Motor neuron (in vitro differentiated cells): ENCODE data around the gene DNAJC5. TPM values are rescaled to one million over a fixed set of nuclear protein-coding genes. Genes with fewer than 3 reads are reported as not detected.
"Not testable (repeated sequence)": the region's sequence is repeated elsewhere in the genome, so short reads cannot be mapped to it uniquely, and the experiment has no call there.

ENCODE experiments used
- ATAC-seq, 8 experiments: fragments of 200-7000 bp; cut with Tn5 transposase; replicated peaks in 6 of 8; 2 replicates each; pipeline ENCODE4 v1.8.0; 2021; ENCODE audit warnings: mild to moderate bottlenecking in 8 of 8, moderate library complexity in 8 of 8
- H3K27ac ChIP-seq, 2 donors: fragments of 250-450 bp; sonication (Bioruptor Pico); 2 replicates each; pipeline ENCODE4 v1.9.0; 2021; ENCODE audit warnings: antibody characterized with exemption in 2 of 2, mild to moderate bottlenecking in 2 of 2, moderate library complexity in 1 of 2
- H3K4me1 ChIP-seq, 2 donors: fragments of 250-450 bp; sonication (Bioruptor Pico); replicated peaks in 1 of 2; 2 replicates each; pipeline ENCODE4 v1.6.1; 2021; ENCODE audit warnings: antibody characterized with exemption in 2 of 2, mild to moderate bottlenecking in 2 of 2, moderate library complexity in 1 of 2
- H3K4me3 ChIP-seq, 5 donors: fragments of 250-450 bp; sonication (Bioruptor Pico); 2 replicates each; pipeline ENCODE4 v1.9.0; 2021; ENCODE audit warnings: antibody characterized with exemption in 5 of 5, mild to moderate bottlenecking in 5 of 5, moderate library complexity in 4 of 5
- WGBS, 10 experiments: fragments of 450-650 bp; shearing (Covaris generic); methylation state at CpG; one replicate each; pipeline ENCODE4 v1.0.0; 2022; 5-methylcytosine and 5-hydroxymethylcytosine counted together
- in situ Hi-C, 9 experiments: fragments of 400-800 bp; cut with MboI; loops; one replicate each; pipeline ENCODE4 v1.15.0; 2021; ENCODE audit warnings: low sequenced_read_pairs in 9 of 9, low pct_unique_long_range_greater_than_20kb in 2 of 9; ENCODE audit not compliant: unreplicated experiment in 9 of 9
- total RNA-seq, 8 experiments: library from RNA; unstranded; fragments of 300-600 nt; gene quantifications; 2 replicates each; pipeline versions ENCODE4 v1.2.3 to v1.2.4, GENCODE V29; 2022

DNAJC5 gene
- total RNA-seq, 8 experiments from 2014 or later = 31.7 to 80.7 (median 41.5) TPM

DNA sequence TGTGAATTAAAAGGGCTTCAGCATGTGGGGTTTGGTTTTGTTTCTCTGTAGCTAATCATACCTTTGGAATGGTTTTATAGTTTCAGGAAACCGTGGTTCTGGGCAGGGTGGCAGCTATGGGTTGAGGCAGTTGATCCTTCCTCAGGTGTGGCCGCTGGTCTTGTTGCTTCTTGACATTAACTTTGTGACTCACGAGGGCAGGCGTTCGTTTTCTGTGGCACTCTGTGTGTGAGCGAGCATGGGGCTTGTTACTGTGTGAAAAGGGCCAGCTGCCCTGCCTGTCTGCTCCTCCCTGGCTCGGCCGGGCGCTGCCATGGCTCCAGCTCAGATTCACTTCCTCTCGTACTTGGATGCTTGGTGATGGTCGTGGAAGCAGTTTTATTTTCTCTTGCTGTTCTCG, 16.2 kb downstream of the DNAJC5 start:
- in situ Hi-C loops = no loop called here
- Histone ChIP-seq H3K4me1 (no peaks in the 10 kb centered on the region), H3K4me3 (no peak overlapping the region), H3K27ac (no peak overlapping the region)
- peak in 3 of 8 experiments; percentile 45 to 84 (median 83) for ATAC-seq
- 0 to 91% (median 83%) methylated on average over 1 to 9 of the region's 12 CpGs; no CpG with 5 or more reads in 3 of the 10 experiments for WGBS, 10 experiments

DNA sequence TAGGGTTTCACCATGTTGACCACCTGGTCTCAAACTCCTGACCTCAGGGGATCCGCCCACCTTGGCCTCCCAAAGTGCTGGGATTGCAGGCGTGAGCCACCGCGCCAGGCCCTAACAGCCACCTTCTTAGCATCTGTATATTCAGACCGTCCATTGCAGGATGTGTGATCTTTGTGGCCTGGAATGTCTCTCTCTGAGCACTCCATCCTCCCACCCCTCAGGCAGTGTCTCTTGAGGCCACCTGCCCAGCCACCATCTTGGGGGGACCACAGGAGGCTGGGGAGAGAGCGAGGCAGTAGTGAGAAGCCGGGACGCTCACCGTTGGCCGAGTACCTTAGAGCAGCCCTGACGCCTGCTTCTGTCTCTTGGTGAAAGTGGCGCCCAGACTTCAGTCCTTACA, 18.8 kb downstream of the DNAJC5 start:
- 50 to 100% (median 100%) methylated on average over 1 to 7 of the region's 12 CpGs; no CpG with 5 or more reads in 4 of the 10 experiments for WGBS, 10 experiments
- H3K4me3 ChIP-seq = no peak overlapping the region
- no peak for ATAC-seq
- in situ Hi-C loops = no loop called here
- H3K27ac ChIP-seq = no peak overlapping the region
- no peaks in the 10 kb centered on the region for H3K4me1 ChIP-seq

DNA sequence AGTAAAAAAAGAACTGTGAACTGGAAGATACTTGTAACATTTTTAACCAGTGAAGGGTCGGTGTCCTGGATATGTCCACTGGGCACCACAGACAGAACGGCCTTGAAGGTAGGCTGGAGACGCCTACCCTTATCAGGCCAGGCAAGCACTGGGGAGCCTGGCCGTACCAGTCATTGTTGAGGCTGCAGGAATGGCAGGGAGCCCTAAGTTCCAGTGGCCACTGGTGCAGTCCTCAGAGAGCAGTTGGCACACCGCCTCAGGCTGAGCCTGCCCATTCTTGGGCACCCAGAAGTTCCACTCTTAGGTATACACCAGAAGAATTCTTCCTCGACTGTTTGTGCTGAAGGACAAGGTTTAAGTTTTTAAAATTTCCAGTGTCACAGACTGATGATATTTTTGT, 20.5 kb downstream of the DNAJC5 start:
- ATAC-seq = no peak
- H3K27ac ChIP-seq = no peak overlapping the region
- no peaks in the 10 kb centered on the region for H3K4me1 ChIP-seq
- in situ Hi-C loops = no loop called here
- 80 to 100% (median 97%) methylated on average over 1 to 6 of the region's 6 CpGs; no CpG with 5 or more reads in 2 of the 10 experiments for WGBS, 10 experiments
- no peak overlapping the region for H3K4me3 ChIP-seq

DNA sequence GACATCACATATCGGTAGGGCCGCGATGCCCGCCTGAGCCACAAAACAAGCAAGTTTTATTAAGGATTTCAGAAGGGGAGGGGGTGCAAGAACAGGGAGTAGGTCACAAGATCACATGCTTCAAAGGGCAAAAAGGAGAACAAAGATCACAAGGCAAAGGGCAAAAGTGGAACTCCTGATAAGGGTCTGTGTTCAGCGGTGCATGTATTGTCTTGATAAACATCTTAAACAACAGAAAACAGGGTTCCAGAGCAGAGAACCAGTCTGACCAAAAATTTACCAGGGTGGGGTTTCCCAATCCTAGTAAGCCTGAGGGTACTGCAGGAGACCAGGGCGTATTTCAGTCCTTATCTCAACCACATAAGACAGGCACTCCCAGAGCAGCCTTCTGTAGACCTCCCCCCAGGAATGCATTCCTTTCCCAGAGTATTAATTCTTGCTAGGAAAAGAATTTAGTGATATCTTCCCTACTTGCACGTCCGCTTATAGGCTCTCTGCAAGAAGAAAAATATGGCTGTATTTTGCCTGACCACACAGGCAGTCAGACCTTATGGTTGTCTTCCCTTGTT, 21.5 kb downstream of the DNAJC5 start:
- in situ Hi-C loops, H3K27ac ChIP-seq, H3K4me1 ChIP-seq, H3K4me3 ChIP-seq, ATAC-seq: not testable (repeated sequence)
- WGBS, 10 experiments = 83 to 100% (median 95%) methylated on average over 1 to 8 of the region's 8 CpGs; no CpG with 5 or more reads in 1 of the 10 experiments

DNA sequence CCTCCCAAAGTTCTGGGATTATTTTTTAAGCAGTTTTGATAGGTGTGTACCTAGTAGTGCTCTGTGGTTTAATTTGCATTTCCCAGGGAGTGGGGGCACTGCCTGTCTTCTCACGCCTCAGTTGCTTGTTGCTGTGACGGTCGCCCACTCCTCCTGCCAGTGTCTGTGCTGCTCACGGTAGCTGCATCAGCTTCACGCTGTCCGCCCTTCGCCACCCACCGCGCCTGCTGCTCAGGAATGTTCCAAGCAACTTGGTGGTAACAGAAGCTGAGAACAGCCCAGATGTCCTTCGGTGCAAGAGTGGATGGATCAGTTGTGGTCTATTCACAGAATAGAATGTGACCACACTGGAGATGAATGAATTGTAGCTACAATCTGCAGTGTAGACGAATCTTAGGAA, 22.9 kb downstream of the DNAJC5 start:
- Histone ChIP-seq H3K27ac (no peak overlapping the region), H3K4me1 (no peaks in the 10 kb centered on the region), H3K4me3 (no peak overlapping the region)
- ATAC-seq = no peak
- WGBS, 10 experiments = 92 to 100% (median 100%) methylated on average over 1 to 6 of the region's 11 CpGs; no CpG with 5 or more reads in 5 of the 10 experiments
- in situ Hi-C loops = no loop called here

DNA sequence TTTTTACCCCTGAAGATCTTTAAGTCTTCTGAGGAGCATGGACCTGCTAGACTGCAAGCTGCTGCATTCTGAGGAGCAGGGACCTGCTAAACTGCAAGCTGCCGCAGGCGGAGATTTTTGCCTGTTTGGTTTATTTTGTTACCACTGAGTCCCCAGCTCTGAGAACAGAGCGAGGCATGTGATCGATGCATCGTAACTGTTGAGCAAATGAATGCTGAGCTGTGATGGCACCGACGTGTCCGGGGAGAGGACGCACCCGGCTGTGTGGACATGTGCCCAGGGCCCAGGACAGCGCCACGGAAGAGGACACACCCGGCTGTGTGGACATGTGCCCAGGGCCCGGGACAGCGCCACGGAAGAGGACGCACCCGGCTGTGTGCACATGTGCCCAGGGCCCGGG, 24.2 kb downstream of the DNAJC5 start:
- Histone ChIP-seq H3K4me1 (no peaks in the 10 kb centered on the region), H3K27ac (no peak overlapping the region), H3K4me3 (no peak overlapping the region)
- 80 to 100% (median 93%) methylated on average over 1 to 7 of the region's 19 CpGs; no CpG with 5 or more reads in 2 of the 10 experiments for WGBS, 10 experiments
- ATAC-seq = no peak
- in situ Hi-C loops = no loop called here

DNA sequence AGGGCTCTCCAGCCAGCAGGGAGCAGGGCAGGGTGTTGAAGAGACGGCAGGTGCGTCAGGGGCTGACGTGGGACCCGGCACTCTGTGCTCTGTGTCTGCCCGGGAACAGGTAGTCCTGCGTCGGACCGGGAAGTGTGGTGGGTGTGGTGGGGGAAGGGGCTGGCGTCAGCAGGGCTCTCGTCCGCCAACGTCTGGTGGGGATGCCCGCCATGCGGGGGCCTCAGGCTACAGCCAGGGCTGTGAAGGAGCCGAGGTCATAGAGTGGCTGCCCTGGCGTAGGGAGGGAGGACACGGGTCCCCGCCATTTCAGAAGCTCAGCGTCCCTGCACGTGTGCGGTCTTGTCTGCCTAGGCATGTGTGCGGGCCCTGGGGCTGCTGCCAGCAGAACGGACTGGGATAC, 25.3 kb downstream of the DNAJC5 start:
- Histone ChIP-seq H3K4me1 (no peaks in the 10 kb centered on the region), H3K4me3 (no peak overlapping the region), H3K27ac (no peak overlapping the region)
- in situ Hi-C loops = no loop called here
- ATAC-seq = no peak
- 85 to 100% (median 96%) methylated on average over 1 to 16 of the region's 23 CpGs; no CpG with 5 or more reads in 7 of the 10 experiments for WGBS, 10 experiments

DNA sequence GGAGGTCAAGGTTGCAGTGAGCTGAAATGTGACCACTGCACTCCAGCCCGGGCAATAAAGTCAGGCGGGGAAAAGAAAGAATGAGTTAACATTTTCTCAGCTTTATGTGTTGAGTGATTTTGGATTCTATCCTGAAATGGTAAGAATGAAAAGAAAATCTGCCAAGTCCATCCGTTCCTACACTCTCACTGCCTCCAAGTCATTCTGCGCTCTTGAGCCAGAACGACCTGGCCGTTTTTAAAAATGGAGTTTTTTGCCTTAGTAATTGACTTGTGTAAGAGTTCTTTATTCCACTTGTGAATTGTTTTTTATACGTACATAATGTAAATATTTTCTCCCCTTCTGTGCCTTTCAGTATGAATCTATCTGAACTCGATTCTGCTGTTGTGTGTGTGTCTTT, 28.7 kb downstream of the DNAJC5 start:
- WGBS, 10 experiments = 29 to 96% (median 91%) methylated on average over 2 to 8 of the region's 8 CpGs; no CpG with 5 or more reads in 1 of the 10 experiments
- in situ Hi-C loops = no loop called here
- H3K27ac ChIP-seq = no peak overlapping the region
- no peak for ATAC-seq
- no peaks in the 10 kb centered on the region for H3K4me1 ChIP-seq
- no peak overlapping the region for H3K4me3 ChIP-seq

DNA sequence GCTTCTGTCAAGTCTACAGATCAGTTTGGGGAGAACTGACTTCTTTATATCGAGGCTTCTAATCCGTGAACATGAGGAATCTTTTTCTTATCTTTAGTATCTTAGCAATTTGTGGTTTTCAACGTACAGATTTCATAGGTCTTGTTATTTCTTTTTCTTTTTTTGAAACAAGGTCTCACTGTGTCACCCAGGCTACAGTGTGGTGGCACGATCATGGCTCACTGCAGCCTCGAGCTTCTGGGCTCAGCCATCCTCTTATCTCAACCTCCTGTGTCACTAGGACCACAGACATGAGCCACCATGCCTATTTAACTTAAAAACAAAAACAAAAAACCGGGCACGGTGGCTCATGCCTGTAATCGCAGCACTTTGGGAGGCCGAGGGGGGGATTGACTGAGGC, 29.3 kb downstream of the DNAJC5 start:
- Histone ChIP-seq H3K4me3 (no peak overlapping the region), H3K27ac (no peak overlapping the region), H3K4me1 (no peaks in the 10 kb centered on the region)
- no peak for ATAC-seq
- 20 to 100% (median 81%) methylated on average over 1 to 8 of the region's 9 CpGs for WGBS, 10 experiments
- in situ Hi-C loops = no loop called here

DNA sequence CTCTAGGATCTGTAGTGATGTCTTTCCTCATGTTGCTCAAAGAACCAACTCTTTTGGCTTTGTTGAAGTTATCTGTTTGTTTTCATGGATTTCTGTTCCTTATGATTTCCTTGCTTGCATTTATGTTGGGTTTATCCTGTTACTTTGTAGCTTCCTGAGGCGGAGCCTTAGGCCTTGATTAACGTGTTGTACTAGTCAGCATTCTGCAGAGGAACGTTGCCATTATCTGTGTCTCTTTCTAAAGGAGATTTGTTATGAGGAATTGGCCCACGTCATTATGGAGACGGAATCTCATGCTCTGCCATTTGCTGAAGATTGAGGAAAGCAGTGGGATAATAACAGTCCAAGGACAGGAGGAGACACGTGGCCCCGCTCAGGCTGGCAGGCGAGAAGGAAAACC, 31.4 kb downstream of the DNAJC5 start:
- ATAC-seq = no peak
- H3K4me1 ChIP-seq = no peaks in the 10 kb centered on the region
- WGBS, 10 experiments = 60 to 94% (median 84%) methylated on average over 2 to 8 of the region's 8 CpGs
- no peak overlapping the region for H3K4me3 ChIP-seq
- H3K27ac ChIP-seq = no peak overlapping the region
- in situ Hi-C loops = no loop called here

DNA sequence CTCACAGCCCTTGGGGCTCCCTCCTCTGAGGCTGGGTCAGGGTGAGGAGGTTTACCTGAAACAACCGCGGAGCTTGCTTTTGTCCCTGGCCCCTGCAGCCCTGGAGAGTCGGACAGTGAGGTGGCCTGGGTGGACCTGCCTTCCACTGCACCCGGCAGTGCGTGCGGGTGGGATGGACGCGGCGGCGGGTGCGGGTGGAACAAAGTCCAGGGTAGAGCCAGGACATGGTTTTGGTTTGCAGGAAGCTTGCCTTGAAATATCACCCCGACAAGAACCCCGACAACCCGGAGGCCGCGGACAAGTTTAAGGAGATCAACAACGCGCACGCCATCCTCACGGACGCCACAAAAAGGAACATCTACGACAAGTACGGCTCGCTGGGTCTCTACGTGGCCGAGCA, 34.1 kb downstream of the DNAJC5 start:
- 95 to 100% methylated on average over 1 to 12 of the region's 26 CpGs; no CpG with 5 or more reads in 8 of the 10 experiments for WGBS, 10 experiments
- Histone ChIP-seq H3K4me1 (no peaks in the 10 kb centered on the region), H3K27ac (no peak overlapping the region), H3K4me3 (no peak overlapping the region)
- no peak for ATAC-seq
- in situ Hi-C loops = no loop called here

DNA sequence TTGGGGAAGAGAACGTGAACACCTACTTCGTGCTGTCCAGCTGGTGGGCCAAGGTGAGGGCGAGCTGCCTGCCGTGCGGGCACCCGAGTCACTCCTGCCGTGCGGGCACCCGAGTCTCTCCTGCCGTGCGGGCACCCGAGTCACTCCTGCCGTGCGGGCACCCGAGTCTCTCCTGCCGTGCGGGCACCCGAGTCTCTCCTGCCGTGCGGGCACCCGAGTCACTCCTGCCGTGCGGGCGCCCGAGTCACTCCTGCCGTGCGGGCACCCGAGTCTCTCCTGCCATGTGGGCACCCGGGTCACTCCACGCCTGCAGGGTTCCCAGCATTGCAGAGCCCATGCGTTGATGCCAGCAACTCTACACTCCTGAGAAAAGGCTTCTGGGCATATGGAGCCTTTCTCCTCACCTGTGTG, 34.6 kb downstream of the DNAJC5 start:
- 98 to 100% (median 100%) methylated on average over 1 to 8 of the region's 31 CpGs; no CpG with 5 or more reads in 6 of the 10 experiments for whole genome bisulfite sequencing, 10 experiments
- not testable (repeated sequence) for ATAC-seq

DNA sequence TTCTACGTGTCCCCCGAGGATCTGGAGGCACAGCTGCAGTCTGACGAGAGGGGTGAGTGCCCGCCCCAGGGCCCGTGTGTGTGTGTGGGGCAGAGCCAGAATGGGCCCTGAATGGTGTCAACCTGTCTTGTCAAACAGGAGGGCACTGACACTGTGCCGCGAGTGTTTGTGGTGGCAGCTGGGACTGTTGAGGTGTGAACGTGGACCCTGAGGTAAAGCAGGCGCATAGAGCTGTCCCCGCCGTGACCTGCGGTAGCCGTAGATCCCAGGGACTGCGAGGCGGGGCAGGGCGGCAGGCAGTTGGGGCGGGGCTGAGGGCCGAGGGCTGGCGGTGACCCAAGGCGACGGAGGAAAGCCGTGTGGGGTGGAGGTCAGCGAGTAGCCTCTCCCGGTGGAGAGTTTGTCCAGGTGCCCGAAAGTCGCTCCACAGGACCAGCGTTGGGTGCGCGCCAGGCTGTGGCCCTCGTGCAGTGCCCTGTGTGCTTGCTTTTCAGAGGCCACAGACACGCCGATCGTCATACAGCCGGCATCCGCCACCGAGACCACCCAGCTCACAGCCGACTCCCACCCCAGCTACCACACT, 36.1 kb downstream of the DNAJC5 start:
- no peaks in the 10 kb centered on the region for H3K4me1 ChIP-seq
- H3K4me3 ChIP-seq = no peak overlapping the region
- no peak overlapping the region for H3K27ac ChIP-seq
- in situ Hi-C loops = no loop called here
- peak in 1 of 8 experiments; percentile 17 for ATAC-seq
- 80% methylated on average over 1 of the region's 37 CpGs; no CpG with 5 or more reads in 9 of the 10 experiments for WGBS, 10 experiments

More for the DNA sequence above, 34.6 kb downstream of the DNAJC5 start:
- H3K4me3 ChIP-seq, in situ Hi-C loops, H3K27ac ChIP-seq, H3K4me1 ChIP-seq: not testable (repeated sequence)

DNA sequence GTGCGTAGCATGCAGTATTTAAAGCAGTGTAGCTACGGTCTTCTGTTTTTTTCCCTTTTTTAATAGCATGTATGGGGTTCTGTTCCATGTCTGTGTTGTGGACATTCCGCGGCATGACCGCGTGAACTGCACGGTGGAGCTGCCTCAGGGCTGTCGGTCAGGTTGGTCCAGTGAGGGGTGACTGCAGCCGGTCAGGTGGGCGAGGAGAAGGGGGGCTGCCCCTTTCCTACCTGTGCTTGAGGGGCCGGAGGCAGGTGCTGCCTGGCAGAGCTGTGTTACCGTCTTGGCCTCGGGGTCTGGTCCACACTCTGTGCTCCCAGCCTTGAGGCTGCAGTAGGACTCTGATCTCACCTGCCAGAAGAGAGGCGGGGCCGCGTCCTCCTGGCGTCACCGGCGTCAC, 36.8 kb downstream of the DNAJC5 start:
- Histone ChIP-seq H3K4me1 (no peaks in the 10 kb centered on the region), H3K4me3 (no peak overlapping the region), H3K27ac (no peak overlapping the region)
- in situ Hi-C loops = no loop called here
- 90 to 100% (median 99%) methylated on average over 2 to 9 of the region's 19 CpGs; no CpG with 5 or more reads in 4 of the 10 experiments for WGBS, 10 experiments
- ATAC-seq = no peak
